ENCODE results near the gene ECI2. TPM values are rescaled to one million over a fixed set of nuclear protein-coding genes. Genes with fewer than 3 reads are reported as not detected.

ECI2 gene, protein sequence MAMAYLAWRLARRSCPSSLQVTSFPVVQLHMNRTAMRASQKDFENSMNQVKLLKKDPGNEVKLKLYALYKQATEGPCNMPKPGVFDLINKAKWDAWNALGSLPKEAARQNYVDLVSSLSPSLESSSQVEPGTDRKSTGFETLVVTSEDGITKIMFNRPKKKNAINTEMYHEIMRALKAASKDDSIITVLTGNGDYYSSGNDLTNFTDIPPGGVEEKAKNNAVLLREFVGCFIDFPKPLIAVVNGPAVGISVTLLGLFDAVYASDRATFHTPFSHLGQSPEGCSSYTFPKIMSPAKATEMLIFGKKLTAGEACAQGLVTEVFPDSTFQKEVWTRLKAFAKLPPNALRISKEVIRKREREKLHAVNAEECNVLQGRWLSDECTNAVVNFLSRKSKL
- total RNA-seq, result 36.9 and 39.9 TPM in 2 replicates

DNA sequence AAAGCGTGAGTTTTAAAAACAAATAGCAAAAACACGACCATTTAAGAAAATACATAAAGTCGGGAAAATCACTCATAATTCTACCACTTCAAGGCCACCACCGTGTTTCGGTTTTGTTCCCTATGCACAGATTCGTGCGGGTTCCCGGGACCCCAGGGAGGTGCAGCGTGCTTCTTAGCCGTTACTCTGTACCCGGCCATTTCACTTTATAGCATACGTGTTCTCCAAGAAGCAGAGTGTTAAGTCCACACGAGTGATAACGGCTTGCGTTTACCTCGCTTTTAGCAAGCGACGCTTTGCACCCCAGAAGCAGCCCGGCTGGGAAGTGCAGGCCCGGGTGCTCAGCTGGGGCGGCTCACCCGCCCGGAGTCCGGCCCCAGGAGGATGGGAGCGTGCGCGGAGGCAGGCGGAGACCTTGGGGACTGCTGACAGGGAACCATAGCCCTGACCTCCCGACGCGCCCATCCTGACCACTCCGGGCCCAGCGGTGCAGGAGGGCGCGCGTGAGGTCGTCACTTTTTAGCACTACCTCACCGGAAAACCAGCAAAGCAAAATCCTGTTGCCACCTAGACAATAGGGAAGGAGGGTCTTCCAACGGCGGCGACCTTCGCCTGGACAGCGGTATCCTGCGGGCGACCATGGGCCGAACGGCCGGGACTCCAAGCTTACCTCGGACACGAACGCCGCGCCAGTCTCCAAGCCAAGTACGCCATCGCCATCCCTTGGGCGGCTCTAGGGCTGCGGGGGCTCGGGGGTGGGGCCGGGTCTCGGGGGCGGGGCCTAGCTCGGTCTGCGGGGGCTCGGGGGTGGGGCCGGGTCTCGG lies at the start of gene ECI2:
ECI2 (minus strand) TSS at position 735 of the 824 bp plus-strand sequence; CDS start at position 720, 15 bp downstream.
- DNase-seq (ENCODE audit: low spot score), result peak; percentile 69
- Mint-ChIP-seq H3K27me3 (ENCODE audit: low read depth) (peaks cover 2% of the 10 kb centered on the region), H3K4me1 (ENCODE audit: low read depth) (peaks cover 40% of the 10 kb centered on the region), H3K4me3 (ENCODE audit: low read depth) (peak within 1 kb of the TSS; percentile 89), H3K27ac (peak within 1 kb of the TSS; percentile 90), H3K36me3 (ENCODE audit: low read depth) (peaks cover 41% of the 10 kb centered on the region), H3K9me3 (peaks cover 14% of the 10 kb centered on the region)
- intact Hi-C loops (cut with micrococcal nuclease), result loop anchor here (1.0 to 5.0 kb wide), 3 partner anchors 114 to 1278 kb away; partner anchors contain the start of gene CDYL

- Mint-ChIP-seq H3K27ac (no peak overlapping the region), H3K4me3 (ENCODE audit: low read depth) (no peak overlapping the region), H3K36me3 (ENCODE audit: low read depth) (peaks cover 9% of the 10 kb centered on the region), H3K27me3 (ENCODE audit: low read depth) (peaks cover 4% of the 10 kb centered on the region), H3K9me3 (peaks cover 23% of the 10 kb centered on the region), H3K4me1 (ENCODE audit: low read depth) (peaks cover 11% of the 10 kb centered on the region)
- intact Hi-C loops (cut with micrococcal nuclease), result loop anchor here (10.0 kb wide), 1 partner anchor 754 kb away; no protein-coding TSS in a partner anchor
- no peak for DNase-seq (ENCODE audit: low spot score)
These were observed 45.4 kb upstream of the ECI2 start for GRCh38 chr6:4180652-4181255.

GRCh38 chr6:4179960-4180651 lies 44.7 kb upstream of the ECI2 start:
- no peak for DNase-seq (ENCODE audit: low spot score)
- H3K4me3 Mint-ChIP-seq (ENCODE audit: low read depth), result no peak overlapping the region
- no peak overlapping the region for H3K27ac Mint-ChIP-seq
- peaks cover 8% of the 10 kb centered on the region for H3K36me3 Mint-ChIP-seq (ENCODE audit: low read depth)
- intact Hi-C loops (cut with micrococcal nuclease), result loop anchor here (10.0 kb wide), 1 partner anchor 755 kb away; no protein-coding TSS in a partner anchor
- peaks cover 5% of the 10 kb centered on the region for H3K4me1 Mint-ChIP-seq (ENCODE audit: low read depth)
- H3K9me3 Mint-ChIP-seq, result peaks cover 16% of the 10 kb centered on the region
- H3K27me3 Mint-ChIP-seq (ENCODE audit: low read depth), result peaks cover 4% of the 10 kb centered on the region

DNA sequence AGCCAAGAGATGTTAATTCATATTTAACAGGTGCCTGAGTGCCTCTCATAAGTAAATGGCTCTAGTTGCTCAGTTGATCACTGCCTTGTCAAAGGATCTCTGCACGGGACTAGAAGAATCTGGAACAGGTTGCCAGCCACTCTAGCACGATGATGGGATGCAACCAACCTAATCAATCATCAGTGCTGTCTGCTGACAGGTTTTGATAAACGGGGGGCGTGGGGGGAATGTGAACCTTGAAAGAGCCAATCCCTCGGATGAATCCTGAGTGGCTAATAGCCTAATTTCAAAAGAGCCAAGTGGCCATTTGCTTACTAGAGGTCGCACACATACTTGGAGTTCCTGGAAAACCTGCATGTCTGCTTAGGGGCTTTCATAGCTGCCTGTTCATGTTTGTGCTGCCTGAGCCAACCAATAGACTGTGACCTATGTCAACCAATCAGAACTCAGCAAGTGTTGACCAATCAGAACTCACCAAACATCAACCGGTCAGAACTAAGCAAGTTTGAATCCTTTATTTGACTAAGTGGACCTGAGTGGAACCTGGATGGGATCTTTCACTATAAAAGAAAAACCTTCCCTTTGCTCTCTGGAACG lies 43.5 kb upstream of the ECI2 start:
- Mint-ChIP-seq H3K4me3 (ENCODE audit: low read depth) (no peak overlapping the region), H3K9me3 (peaks cover 8% of the 10 kb centered on the region), H3K27ac (no peak overlapping the region), H3K4me1 (ENCODE audit: low read depth) (no peaks in the 10 kb centered on the region), H3K36me3 (ENCODE audit: low read depth) (no peaks in the 10 kb centered on the region), H3K27me3 (ENCODE audit: low read depth) (peaks cover 4% of the 10 kb centered on the region)
- DNase-seq (ENCODE audit: low spot score), result no peak
- intact Hi-C loops (cut with micrococcal nuclease), result no loop called here

GRCh38 chr6:4176907-4177306 lies 41.5 kb upstream of the ECI2 start:
- intact Hi-C loops (cut with micrococcal nuclease), result no loop called here
- Mint-ChIP-seq H3K4me1 (ENCODE audit: low read depth) (no peaks in the 10 kb centered on the region), H3K36me3 (ENCODE audit: low read depth) (no peaks in the 10 kb centered on the region), H3K27ac (no peak overlapping the region), H3K4me3 (ENCODE audit: low read depth) (no peak overlapping the region), H3K27me3 (ENCODE audit: low read depth) (peaks cover 4% of the 10 kb centered on the region), H3K9me3 (peaks cover 2% of the 10 kb centered on the region)
- no peak for DNase-seq (ENCODE audit: low spot score)

DNA sequence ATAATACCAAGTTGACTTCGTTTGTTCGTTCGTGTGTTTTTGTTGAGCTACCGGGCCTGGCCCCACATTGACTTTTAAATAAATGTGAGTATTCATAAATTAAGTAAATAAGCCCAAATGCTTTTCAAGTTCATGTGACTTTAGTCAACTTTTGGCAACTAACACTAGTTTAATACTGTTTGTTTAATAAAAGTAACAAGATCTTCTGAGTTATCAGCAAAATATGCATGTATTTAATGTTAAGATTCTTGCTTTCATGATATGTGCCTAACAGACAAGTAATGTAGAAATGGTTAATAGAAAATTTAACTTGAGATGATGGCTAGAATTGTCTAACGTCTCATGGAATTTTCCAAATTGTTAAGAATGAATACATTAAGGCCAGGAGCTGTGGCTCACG lies 38.7 kb upstream of the ECI2 start:
- DNase-seq (ENCODE audit: low spot score), result no peak
- Mint-ChIP-seq H3K27ac (no peak overlapping the region), H3K4me3 (ENCODE audit: low read depth) (no peak overlapping the region), H3K4me1 (ENCODE audit: low read depth) (no peaks in the 10 kb centered on the region), H3K27me3 (ENCODE audit: low read depth) (no peaks in the 10 kb centered on the region), H3K36me3 (ENCODE audit: low read depth) (no peaks in the 10 kb centered on the region), H3K9me3 (no peaks in the 10 kb centered on the region)
- intact Hi-C loops (cut with micrococcal nuclease), result no loop called here

GRCh38 chr6:4172368-4172767 lies 37.0 kb upstream of the ECI2 start:
- intact Hi-C loops (cut with micrococcal nuclease), result no loop called here
- H3K27ac Mint-ChIP-seq, result no peak overlapping the region
- no peaks in the 10 kb centered on the region for H3K36me3 Mint-ChIP-seq (ENCODE audit: low read depth)
- H3K27me3 Mint-ChIP-seq (ENCODE audit: low read depth), result no peaks in the 10 kb centered on the region
- DNase-seq (ENCODE audit: low spot score), result no peak
- no peaks in the 10 kb centered on the region for H3K4me1 Mint-ChIP-seq (ENCODE audit: low read depth)
- H3K9me3 Mint-ChIP-seq, result peaks cover 14% of the 10 kb centered on the region
- no peak overlapping the region for H3K4me3 Mint-ChIP-seq (ENCODE audit: low read depth)

DNA sequence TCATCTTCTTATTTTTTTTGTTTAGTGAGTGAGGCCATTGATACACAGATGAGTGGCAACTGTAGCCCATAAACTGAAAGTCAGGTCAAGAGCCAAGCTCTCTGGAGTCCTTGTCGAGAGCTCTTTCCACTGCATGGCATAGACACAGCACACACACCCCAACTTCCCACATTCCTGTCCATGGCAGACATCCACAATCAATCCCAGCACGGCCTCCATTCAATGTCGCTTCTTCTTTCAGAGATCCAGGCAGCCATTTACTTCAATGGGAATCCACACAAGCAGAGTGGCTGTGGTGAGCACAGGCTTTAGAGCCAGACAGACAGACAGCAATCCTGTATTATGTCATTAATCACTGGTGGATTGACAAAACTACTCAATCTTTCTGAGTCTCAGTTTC lies 34.9 kb upstream of the ECI2 start:
- intact Hi-C loops (cut with micrococcal nuclease), result no loop called here
- Mint-ChIP-seq H3K27ac (no peak overlapping the region), H3K36me3 (ENCODE audit: low read depth) (no peaks in the 10 kb centered on the region), H3K4me3 (ENCODE audit: low read depth) (no peak overlapping the region), H3K4me1 (ENCODE audit: low read depth) (no peaks in the 10 kb centered on the region), H3K9me3 (peaks cover 14% of the 10 kb centered on the region), H3K27me3 (ENCODE audit: low read depth) (no peaks in the 10 kb centered on the region)
- DNase-seq (ENCODE audit: low spot score), result no peak

DNA sequence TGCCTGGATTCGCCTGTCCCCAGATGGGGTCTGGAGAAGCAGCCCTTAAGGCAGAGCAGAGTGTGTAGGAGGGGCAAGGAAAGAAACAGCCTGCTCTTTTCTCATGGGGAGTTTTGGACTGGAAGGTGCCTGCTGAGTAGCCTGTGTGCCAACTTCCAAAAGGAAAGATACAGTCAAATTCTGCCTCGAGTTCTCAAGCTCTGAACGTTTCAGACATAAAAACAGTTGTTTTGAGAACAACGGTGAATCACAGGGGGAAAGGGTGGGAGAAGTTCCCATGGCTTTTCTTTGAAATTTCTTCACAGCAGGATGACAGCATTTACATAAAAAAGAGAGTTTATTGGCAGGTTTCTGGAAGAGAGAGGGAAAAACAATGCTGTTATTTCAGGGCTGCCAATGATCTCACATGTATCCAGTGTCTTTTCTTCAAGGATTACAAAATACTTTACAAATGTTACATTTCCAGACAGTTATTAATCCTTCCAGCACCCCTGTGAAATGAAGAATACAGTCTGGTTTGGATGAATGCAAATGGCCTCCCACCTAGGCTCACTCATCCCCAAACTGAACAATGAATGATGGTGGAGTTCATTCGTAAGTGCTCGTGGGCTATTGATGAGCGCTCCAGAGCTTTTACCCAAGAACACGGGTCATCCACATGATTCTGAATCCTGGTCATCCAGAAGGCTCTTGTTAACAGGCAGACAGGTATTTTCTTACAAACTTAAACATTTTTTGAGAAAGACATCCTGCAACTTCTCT lies 33.8 kb upstream of the ECI2 start:
- H3K4me1 Mint-ChIP-seq (ENCODE audit: low read depth), result no peaks in the 10 kb centered on the region
- H3K36me3 Mint-ChIP-seq (ENCODE audit: low read depth), result no peaks in the 10 kb centered on the region
- no peak for DNase-seq (ENCODE audit: low spot score)
- H3K9me3 Mint-ChIP-seq, result peaks cover 14% of the 10 kb centered on the region
- H3K4me3 Mint-ChIP-seq (ENCODE audit: low read depth), result no peak overlapping the region
- intact Hi-C loops (cut with micrococcal nuclease), result no loop called here
- no peaks in the 10 kb centered on the region for H3K27me3 Mint-ChIP-seq (ENCODE audit: low read depth)
- H3K27ac Mint-ChIP-seq, result no peak overlapping the region

- Mint-ChIP-seq H3K4me3 (ENCODE audit: low read depth) (no peak overlapping the region), H3K36me3 (ENCODE audit: low read depth) (no peaks in the 10 kb centered on the region), H3K4me1 (ENCODE audit: low read depth) (no peaks in the 10 kb centered on the region), H3K9me3 (peaks cover 14% of the 10 kb centered on the region), H3K27me3 (ENCODE audit: low read depth) (no peaks in the 10 kb centered on the region), H3K27ac (no peak overlapping the region)
- no peak for DNase-seq (ENCODE audit: low spot score)
- intact Hi-C loops (cut with micrococcal nuclease), result no loop called here
These were observed 32.5 kb upstream of the ECI2 start for GRCh38 chr6:4167833-4168232.

DNA sequence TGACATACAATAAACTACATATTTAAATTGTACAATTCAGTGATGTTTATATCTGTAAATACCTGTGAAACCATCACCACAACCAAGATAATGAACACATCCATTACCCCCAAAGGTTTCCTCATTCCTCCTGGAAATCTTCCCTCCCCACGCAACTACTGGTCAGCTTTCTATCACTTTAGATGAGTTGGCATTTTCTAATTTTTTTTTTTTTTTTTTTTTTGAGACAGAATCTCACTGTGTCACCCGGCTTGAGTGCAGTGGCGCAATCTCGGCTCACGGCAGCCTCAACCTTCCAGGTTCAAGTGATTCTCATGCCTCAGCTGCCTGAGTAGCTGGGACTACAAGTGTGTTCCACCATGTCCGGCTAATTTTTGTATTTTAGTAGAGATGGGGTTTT lies 31.7 kb upstream of the ECI2 start:
- intact Hi-C loops (cut with micrococcal nuclease), result no loop called here
- no peaks in the 10 kb centered on the region for H3K4me1 Mint-ChIP-seq (ENCODE audit: low read depth)
- DNase-seq (ENCODE audit: low spot score), result no peak
- no peaks in the 10 kb centered on the region for H3K36me3 Mint-ChIP-seq (ENCODE audit: low read depth)
- H3K9me3 Mint-ChIP-seq, result peaks cover 14% of the 10 kb centered on the region
- H3K27me3 Mint-ChIP-seq (ENCODE audit: low read depth), result no peaks in the 10 kb centered on the region
- H3K4me3 Mint-ChIP-seq (ENCODE audit: low read depth), result no peak overlapping the region
- no peak overlapping the region for H3K27ac Mint-ChIP-seq
